Chondrocyte (in vitro differentiated cells): Measurements from ENCODE around the gene HS3ST4. TPM values are rescaled to one million over a fixed set of nuclear protein-coding genes. Genes with fewer than 3 reads are reported as not detected.

ENCODE experiments used
- DNase-seq: peaks from one replicate; pipeline ENCODE4 v3.0.0; 2021; ENCODE audit warnings: mixed read lengths, low spot score
- H3K27ac Mint-ChIP-seq: one replicate; pipeline ENCODE4 v1.8.0; 2021; ENCODE audit warnings: mild to moderate bottlenecking, moderate library complexity, mixed read lengths; ENCODE audit not compliant: unreplicated experiment
- H3K27me3 Mint-ChIP-seq: 2 replicates; pipeline ENCODE4 v1.8.0; 2021; ENCODE audit warnings: low read depth, mixed read lengths
- H3K36me3 Mint-ChIP-seq: 2 replicates; pipeline ENCODE4 v1.8.0; 2021; ENCODE audit warnings: low read depth, mixed read lengths
- H3K4me1 Mint-ChIP-seq: 2 replicates; pipeline ENCODE4 v1.8.0; 2021; ENCODE audit warnings: low read depth, mild to moderate bottlenecking, mixed read lengths
- H3K4me3 Mint-ChIP-seq: one replicate; pipeline ENCODE4 v1.8.0; 2021; ENCODE audit warnings: mild to moderate bottlenecking, moderate library complexity, mixed read lengths; ENCODE audit not compliant: unreplicated experiment
- H3K9me3 Mint-ChIP-seq: 2 replicates; pipeline ENCODE4 v1.8.0; 2021; ENCODE audit warnings: low read depth, mixed read lengths
- total RNA-seq: library from RNA; stranded (reverse); gene quantifications from 3 replicates; pipeline ENCODE4 v1.2.1, GENCODE V29; 2021
- TF ChIP-seq, protein P1 (sequence below): fragments of 200-600 bp; sonication (generic); IDR thresholded peaks from 2 replicates; pipeline ENCODE4 v1.5.0; 2021; ENCODE audit warnings: antibody characterized with exemption, mild to moderate bottlenecking, moderate library complexity

Gene HS3ST4
- total RNA-seq, 1 donor from 2014 or later: not detected

DNA sequence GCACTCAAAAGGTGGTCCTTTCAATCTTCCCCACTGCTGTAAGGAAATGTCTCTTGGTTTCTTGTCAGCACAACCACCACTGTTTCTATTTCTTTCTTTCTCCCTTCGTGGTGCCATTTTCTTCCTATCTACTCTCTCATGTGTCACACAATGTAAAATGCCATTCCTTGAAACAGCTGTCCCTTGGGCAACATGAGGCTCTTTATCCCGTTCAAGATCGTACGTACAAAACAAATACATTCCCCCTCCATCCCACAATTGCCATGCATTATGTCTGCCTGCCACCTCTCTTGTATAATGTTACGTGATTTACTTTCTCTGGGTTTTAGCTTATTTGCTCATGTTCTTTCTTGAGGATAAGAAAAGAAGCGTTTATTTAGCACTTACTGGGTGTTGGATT is 410.6 kb downstream of the HS3ST4 start:
- Mint-ChIP-seq H3K9me3 (peaks cover 31% of the 10 kb centered on the region), H3K27ac (no peak overlapping the region), H3K4me1 (no peaks in the 10 kb centered on the region), H3K36me3 (no peaks in the 10 kb centered on the region), H3K27me3 (no peaks in the 10 kb centered on the region), H3K4me3 (no peak overlapping the region)
- DNase-seq: no peak
- TF ChIP-seq, protein P1, sequence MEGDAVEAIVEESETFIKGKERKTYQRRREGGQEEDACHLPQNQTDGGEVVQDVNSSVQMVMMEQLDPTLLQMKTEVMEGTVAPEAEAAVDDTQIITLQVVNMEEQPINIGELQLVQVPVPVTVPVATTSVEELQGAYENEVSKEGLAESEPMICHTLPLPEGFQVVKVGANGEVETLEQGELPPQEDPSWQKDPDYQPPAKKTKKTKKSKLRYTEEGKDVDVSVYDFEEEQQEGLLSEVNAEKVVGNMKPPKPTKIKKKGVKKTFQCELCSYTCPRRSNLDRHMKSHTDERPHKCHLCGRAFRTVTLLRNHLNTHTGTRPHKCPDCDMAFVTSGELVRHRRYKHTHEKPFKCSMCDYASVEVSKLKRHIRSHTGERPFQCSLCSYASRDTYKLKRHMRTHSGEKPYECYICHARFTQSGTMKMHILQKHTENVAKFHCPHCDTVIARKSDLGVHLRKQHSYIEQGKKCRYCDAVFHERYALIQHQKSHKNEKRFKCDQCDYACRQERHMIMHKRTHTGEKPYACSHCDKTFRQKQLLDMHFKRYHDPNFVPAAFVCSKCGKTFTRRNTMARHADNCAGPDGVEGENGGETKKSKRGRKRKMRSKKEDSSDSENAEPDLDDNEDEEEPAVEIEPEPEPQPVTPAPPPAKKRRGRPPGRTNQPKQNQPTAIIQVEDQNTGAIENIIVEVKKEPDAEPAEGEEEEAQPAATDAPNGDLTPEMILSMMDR: no peak

DNA sequence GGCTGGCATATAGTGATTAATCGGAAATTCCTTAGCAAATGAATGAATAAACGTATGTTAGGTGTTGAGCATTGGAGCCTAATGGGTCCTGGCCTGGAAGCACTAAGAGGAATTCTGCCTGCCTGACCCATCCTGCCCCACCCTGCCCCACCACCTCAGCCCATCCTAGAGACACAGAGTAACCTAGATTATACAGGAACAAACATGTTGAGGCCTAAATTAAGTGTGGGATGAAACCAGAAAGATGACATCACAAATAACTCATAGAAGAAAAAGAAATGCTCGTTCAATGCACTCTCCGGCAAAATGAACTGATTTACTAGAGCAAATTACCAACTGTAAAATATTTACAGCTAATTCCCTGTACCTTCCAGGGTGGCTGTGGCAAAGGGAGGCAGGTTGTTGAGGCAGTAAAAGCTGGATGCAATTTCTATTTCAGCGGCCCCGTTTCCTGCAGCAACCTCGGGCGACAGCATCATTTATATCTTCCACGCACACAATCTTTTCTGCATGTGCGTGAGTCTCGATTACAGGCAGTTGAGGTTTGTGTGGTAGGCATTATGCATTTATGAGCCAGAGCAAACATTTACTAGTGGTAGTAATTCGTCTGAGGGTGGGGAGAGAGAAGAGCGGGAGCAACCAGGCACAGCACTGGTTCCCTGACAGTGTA is 417.2 kb downstream of the HS3ST4 start:
- H3K27me3 Mint-ChIP-seq: no peaks in the 10 kb centered on the region
- H3K4me3 Mint-ChIP-seq: no peak overlapping the region
- no peaks in the 10 kb centered on the region for H3K36me3 Mint-ChIP-seq
- TF ChIP-seq, protein P1: no peak
- DNase-seq: no peak
- no peaks in the 10 kb centered on the region for H3K4me1 Mint-ChIP-seq
- peaks cover 20% of the 10 kb centered on the region for H3K9me3 Mint-ChIP-seq
- no peak overlapping the region for H3K27ac Mint-ChIP-seq

DNA sequence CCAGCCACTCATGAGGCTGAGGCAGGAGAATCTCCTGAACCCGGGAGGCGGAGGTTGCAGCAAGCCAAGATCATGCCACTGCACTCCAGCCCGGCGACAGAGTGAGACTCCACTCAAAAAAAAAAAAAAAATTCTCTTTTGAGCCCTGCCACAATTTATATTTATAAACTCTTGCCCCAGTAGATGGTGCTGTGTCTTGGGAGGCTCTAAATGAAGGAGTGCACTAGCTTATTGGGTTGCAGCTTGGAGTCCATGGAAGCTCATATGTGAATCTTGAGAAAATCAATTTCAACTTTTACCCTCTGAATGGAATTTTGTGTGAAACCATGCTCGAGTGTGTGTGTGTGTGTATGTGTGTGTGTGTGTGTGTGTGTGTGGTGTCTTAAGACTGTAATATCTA is 420.1 kb downstream of the HS3ST4 start:
- DNase-seq: no peak
- H3K36me3 Mint-ChIP-seq: no peaks in the 10 kb centered on the region
- H3K27ac Mint-ChIP-seq: no peak overlapping the region
- H3K4me1 Mint-ChIP-seq: no peaks in the 10 kb centered on the region
- H3K4me3 Mint-ChIP-seq: no peak overlapping the region
- H3K27me3 Mint-ChIP-seq: no peaks in the 10 kb centered on the region
- TF ChIP-seq, protein P1: no peak
- peaks cover 12% of the 10 kb centered on the region for H3K9me3 Mint-ChIP-seq

DNA sequence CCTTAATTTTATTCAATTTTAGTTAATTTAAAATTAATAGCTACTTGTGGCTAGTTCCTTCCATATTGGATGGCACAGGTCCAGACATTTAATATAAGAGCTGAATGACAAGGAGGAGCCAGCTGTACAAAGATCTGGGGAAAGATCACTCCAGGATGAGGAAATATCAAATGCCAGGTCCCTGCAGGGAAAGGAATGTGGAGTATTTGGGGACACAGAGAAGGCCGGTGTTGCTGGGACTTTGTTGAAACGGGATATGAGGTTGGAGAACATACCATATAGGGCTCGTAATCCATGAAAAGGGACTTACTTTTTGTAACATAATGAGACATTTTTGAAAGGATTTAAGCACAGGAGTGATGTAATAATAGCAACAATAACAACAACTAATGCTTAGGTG is 426.8 kb downstream of the HS3ST4 start:
- no peak for DNase-seq
- Mint-ChIP-seq H3K4me1 (no peaks in the 10 kb centered on the region), H3K27ac (no peak overlapping the region), H3K4me3 (no peak overlapping the region), H3K9me3 (peaks cover 16% of the 10 kb centered on the region), H3K36me3 (no peaks in the 10 kb centered on the region), H3K27me3 (no peaks in the 10 kb centered on the region)
- TF ChIP-seq, protein P1: no peak

DNA sequence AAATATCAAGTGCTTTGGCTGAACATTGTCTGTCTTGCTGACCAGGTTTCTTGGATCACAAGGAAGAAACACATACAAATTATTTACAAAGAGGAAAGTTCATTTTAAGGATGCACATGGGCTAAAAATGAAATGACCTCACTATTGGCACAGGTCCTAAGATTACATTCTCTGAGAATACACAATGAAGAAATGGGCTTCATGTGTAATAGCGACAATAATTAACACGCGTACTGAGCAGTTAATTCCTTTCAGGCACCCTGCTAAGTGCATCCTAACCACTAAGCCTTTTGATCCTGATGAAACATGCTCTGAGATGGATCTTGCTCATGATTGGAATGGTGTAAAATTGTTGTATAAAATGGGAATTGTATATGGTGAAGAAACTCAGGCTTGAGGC is 429.0 kb downstream of the HS3ST4 start:
- H3K36me3 Mint-ChIP-seq: no peaks in the 10 kb centered on the region
- peaks cover 8% of the 10 kb centered on the region for H3K9me3 Mint-ChIP-seq
- no peak for DNase-seq
- H3K4me1 Mint-ChIP-seq: no peaks in the 10 kb centered on the region
- H3K27ac Mint-ChIP-seq: no peak overlapping the region
- H3K27me3 Mint-ChIP-seq: no peaks in the 10 kb centered on the region
- H3K4me3 Mint-ChIP-seq: no peak overlapping the region
- TF ChIP-seq, protein P1: no peak
